ENCODE results near the gene TMEM9B. TPM values are rescaled to one million over a fixed set of nuclear protein-coding genes. Genes with fewer than 3 reads are reported as not detected.

Gene TMEM9B
- total RNA-seq, 4 donors from 2014 or later, result 29.4 to 45.3 (median 40.1) TPM

- Histone ChIP-seq H3K27ac (no peak overlapping the region), H3K4me3 (no peak overlapping the region), H3K27me3 (peaks cover 6 to 16% (median 6%) of the 10 kb centered on the region in 3 donors), H3K4me1 (peaks cover 5 to 8% of the 10 kb centered on the region in 2 donors), H3K9me3 (no peaks in the 10 kb centered on the region), H3K36me3 (no peaks in the 10 kb centered on the region)
- in situ Hi-C loops (cut with MboI; ENCODE audit: low sequenced_read_pairs in 4 of 4), result loop anchor here in 2 of 4 donors (25.0 kb wide), 1 partner anchor 479 kb away; no protein-coding TSS in a partner anchor
- DNase-seq (no peak), ATAC-seq (no peak)
- intact Hi-C loops (cut with DNase I; ENCODE audit: low total_unique reads), result no loop called here
- no peak for TF ChIP-seq POLR2A (IDR thresholded peaks at IDR 0.05)
- no peak for TF ChIP-seq CTCF (IDR thresholded peaks at IDR 0.05 in 4 of 5, conservative IDR thresholded peaks at IDR 0.05 in 1 of 5)
Observed at GRCh38 chr11:9008011-9008550, 43.8 kb upstream of the TMEM9B start.

GRCh38 chr11:9005087-9005486, 40.8 kb upstream of the TMEM9B start:
- intact Hi-C loops (cut with DNase I; ENCODE audit: low total_unique reads), result no loop called here
- in situ Hi-C loops (cut with MboI; ENCODE audit: low sequenced_read_pairs in 4 of 4), result loop anchor here in 2 of 4 donors (25.0 kb wide), 1 partner anchor 482 kb away; no protein-coding TSS in a partner anchor
- Histone ChIP-seq H3K4me1 (peaks cover 10 to 12% of the 10 kb centered on the region in 2 donors), H3K36me3 (no peaks in the 10 kb centered on the region), H3K27me3 (peaks cover 33 to 43% (median 35%) of the 10 kb centered on the region in 3 donors), H3K27ac (no peak overlapping the region), H3K9me3 (no peaks in the 10 kb centered on the region), H3K4me3 (no peak overlapping the region)
- no peak for TF ChIP-seq CTCF (IDR thresholded peaks at IDR 0.05 in 4 of 5, conservative IDR thresholded peaks at IDR 0.05 in 1 of 5)
- no peak for TF ChIP-seq POLR2A (IDR thresholded peaks at IDR 0.05)
- ATAC-seq (no peak), DNase-seq (no peak)

GRCh38 chr11:9004183-9004926, 40.1 kb upstream of the TMEM9B start:
- DNase-seq (no peak), ATAC-seq (peak in 1 of 2 donors; percentile 23)
- intact Hi-C loops (cut with DNase I; ENCODE audit: low total_unique reads), result no loop called here
- Histone ChIP-seq H3K27ac (no peak overlapping the region), H3K27me3 (peaks cover 33 to 46% (median 35%) of the 10 kb centered on the region in 3 donors), H3K4me3 (peak overlapping the region; percentile 37 to 83 (median 55)), H3K9me3 (no peaks in the 10 kb centered on the region), H3K4me1 (peaks cover 10 to 12% of the 10 kb centered on the region in 2 donors), H3K36me3 (no peaks in the 10 kb centered on the region)
- TF ChIP-seq POLR2A (IDR thresholded peaks at IDR 0.05) (no peak), CTCF (IDR thresholded peaks at IDR 0.05 in 4 of 5, conservative IDR thresholded peaks at IDR 0.05 in 1 of 5) (no peak)
- in situ Hi-C loops (cut with MboI; ENCODE audit: low sequenced_read_pairs in 4 of 4), result loop anchor here in 2 of 4 donors (25.0 kb wide), 1 partner anchor 483 kb away; no protein-coding TSS in a partner anchor

GRCh38 chr11:9003573-9004182, 39.4 kb upstream of the TMEM9B start, which contains the start of gene NRIP3:
Gene NRIP3, minus strand, starts transcription at chr11:9004001. Its CDS starts 66 bp downstream, at chr11:9003935.
- TF ChIP-seq POLR2A (IDR thresholded peaks at IDR 0.05) (peak in 1 of 2 donors; percentile 46), CTCF (IDR thresholded peaks at IDR 0.05 in 4 of 5, conservative IDR thresholded peaks at IDR 0.05 in 1 of 5) (no peak)
- in situ Hi-C loops (cut with MboI; ENCODE audit: low sequenced_read_pairs in 4 of 4), result loop anchor here in 2 of 4 donors (25.0 kb wide), 1 partner anchor 484 kb away; no protein-coding TSS in a partner anchor
- no peak within 1 kb of the TSS for H3K27ac ChIP-seq
- peak within 1 kb of the TSS; percentile 37 to 83 (median 55) for H3K4me3 ChIP-seq
- peaks cover 10 to 12% of the 10 kb centered on the region in 2 donors for H3K4me1 ChIP-seq
- H3K27me3 ChIP-seq, result peaks cover 33 to 51% (median 35%) of the 10 kb centered on the region in 3 donors
- peak; percentile 68 to 82 for ATAC-seq
- H3K9me3 ChIP-seq, result no peaks in the 10 kb centered on the region
- H3K36me3 ChIP-seq, result no peaks in the 10 kb centered on the region
- DNase-seq, result peak; percentile 29 to 30
- intact Hi-C loops (cut with DNase I; ENCODE audit: low total_unique reads), result no loop called here

Measured in gastrocnemius medialis (tissue), 4 donors.